OCI-LY1 (cell line): Measurements from ENCODE around the gene CYTH3.

Experiments
- EZH2 ChIP-seq: fragments of 200-600 bp; sonication (generic), shearing (Covaris generic); IDR thresholded peaks from 2 replicates; pipeline ENCODE4 v1.8.0; 2017; ENCODE audit warnings: borderline replicate concordance, mixed run types, mild to moderate bottlenecking, antibody characterized with exemption, low read length, moderate library complexity, mixed read lengths
- TF ChIP-seq, protein P1 (sequence below): fragments of 200-600 bp; sonication (generic), shearing (Covaris generic); IDR thresholded peaks from 2 replicates; pipeline ENCODE4 v1.5.1; 2017; ENCODE audit warnings: mild to moderate bottlenecking, antibody characterized with exemption, low read length, moderate library complexity, mixed read lengths

DNA sequence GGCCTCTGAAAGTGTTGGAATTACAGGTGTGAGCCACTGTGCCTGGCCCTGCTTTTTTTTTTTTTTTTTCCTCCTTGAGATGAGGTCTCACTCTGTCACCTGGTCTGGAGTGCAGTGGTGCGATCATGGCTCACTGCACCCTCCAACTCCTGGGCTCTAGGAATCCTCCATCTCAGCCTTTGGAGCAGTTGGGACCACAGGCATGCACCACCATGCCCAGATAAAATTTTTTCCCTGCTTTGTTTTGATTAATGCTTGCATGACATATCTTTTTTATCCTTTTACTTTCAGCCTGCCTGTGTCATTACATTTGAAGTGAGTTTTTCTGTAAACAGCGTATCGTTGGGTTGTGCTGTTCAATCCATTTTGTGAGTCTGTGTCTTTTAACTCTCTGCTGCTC lies 144.2 kb downstream of the CYTH3 start:
- TF ChIP-seq, protein P1, sequence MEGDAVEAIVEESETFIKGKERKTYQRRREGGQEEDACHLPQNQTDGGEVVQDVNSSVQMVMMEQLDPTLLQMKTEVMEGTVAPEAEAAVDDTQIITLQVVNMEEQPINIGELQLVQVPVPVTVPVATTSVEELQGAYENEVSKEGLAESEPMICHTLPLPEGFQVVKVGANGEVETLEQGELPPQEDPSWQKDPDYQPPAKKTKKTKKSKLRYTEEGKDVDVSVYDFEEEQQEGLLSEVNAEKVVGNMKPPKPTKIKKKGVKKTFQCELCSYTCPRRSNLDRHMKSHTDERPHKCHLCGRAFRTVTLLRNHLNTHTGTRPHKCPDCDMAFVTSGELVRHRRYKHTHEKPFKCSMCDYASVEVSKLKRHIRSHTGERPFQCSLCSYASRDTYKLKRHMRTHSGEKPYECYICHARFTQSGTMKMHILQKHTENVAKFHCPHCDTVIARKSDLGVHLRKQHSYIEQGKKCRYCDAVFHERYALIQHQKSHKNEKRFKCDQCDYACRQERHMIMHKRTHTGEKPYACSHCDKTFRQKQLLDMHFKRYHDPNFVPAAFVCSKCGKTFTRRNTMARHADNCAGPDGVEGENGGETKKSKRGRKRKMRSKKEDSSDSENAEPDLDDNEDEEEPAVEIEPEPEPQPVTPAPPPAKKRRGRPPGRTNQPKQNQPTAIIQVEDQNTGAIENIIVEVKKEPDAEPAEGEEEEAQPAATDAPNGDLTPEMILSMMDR = no peak
- no peak for TF ChIP-seq EZH2
